ENCODE measurements around the gene PDIK1L. TPM values are rescaled to one million over a fixed set of nuclear protein-coding genes. Genes with fewer than 3 reads are reported as not detected.
A peak's percentile ranks its signal among the peaks of the same experiment; 100 is the strongest.

The PDIK1L gene
- total RNA-seq, 1 experiment from 2014 or later = 5.6 TPM

- TF ChIP-seq, protein P1, sequence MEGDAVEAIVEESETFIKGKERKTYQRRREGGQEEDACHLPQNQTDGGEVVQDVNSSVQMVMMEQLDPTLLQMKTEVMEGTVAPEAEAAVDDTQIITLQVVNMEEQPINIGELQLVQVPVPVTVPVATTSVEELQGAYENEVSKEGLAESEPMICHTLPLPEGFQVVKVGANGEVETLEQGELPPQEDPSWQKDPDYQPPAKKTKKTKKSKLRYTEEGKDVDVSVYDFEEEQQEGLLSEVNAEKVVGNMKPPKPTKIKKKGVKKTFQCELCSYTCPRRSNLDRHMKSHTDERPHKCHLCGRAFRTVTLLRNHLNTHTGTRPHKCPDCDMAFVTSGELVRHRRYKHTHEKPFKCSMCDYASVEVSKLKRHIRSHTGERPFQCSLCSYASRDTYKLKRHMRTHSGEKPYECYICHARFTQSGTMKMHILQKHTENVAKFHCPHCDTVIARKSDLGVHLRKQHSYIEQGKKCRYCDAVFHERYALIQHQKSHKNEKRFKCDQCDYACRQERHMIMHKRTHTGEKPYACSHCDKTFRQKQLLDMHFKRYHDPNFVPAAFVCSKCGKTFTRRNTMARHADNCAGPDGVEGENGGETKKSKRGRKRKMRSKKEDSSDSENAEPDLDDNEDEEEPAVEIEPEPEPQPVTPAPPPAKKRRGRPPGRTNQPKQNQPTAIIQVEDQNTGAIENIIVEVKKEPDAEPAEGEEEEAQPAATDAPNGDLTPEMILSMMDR (conservative IDR thresholded peaks at IDR 0.05) = peak; percentile 89
- Mint-ChIP-seq H3K36me3 (ENCODE audit: insufficient read depth in 1 of 3, low read depth in 3 of 3) (no peaks in the 10 kb centered on the region), H3K4me3 (no peak overlapping the region), H3K4me1 (no peaks in the 10 kb centered on the region), H3K27me3 (ENCODE audit: low read depth) (peaks cover 73% of the 10 kb centered on the region), H3K27ac (no peak overlapping the region), H3K9me3 (no peaks in the 10 kb centered on the region)
- Histone ChIP-seq H3K14ac (ENCODE audit: insufficient read depth, low read length) (no peak overlapping the region), H2AK5ac (ENCODE audit: insufficient read length, low read length) (no peak overlapping the region), H2BK20ac (ENCODE audit: low read depth, low read length, poor library complexity, severe bottlenecking) (no peak overlapping the region), H2AFZ (ENCODE audit: low read length) (no peak overlapping the region), H2BK15ac (ENCODE audit: low read depth, low read length) (no peak overlapping the region), H3K23ac (ENCODE audit: insufficient read length, low read depth, low read length) (no peak overlapping the region), H3K23me2 (ENCODE audit: insufficient read length, low read depth, low read length, poor library complexity, severe bottlenecking) (no peaks in the 10 kb centered on the region), H3T11ph (ENCODE audit: low read length) (no peak overlapping the region), H3K9me3 (ENCODE audit: control insufficient read depth, low read depth, low read length) (no peaks in the 10 kb centered on the region), H3K27ac (ENCODE audit: insufficient read length, low read depth, low read length) (no peak overlapping the region), H3K4ac (ENCODE audit: low read depth, low read length) (no peak overlapping the region), H2BK12ac (ENCODE audit: insufficient read length, low read depth, low read length) (no peak overlapping the region), H4K8ac (replicated peaks; ENCODE audit: insufficient read length, low read depth, low read length) (no peak overlapping the region), H4K91ac (ENCODE audit: insufficient read length, low read depth, low read length) (no peak overlapping the region), H4K20me1 (ENCODE audit: control insufficient read depth, insufficient read depth, insufficient read length) (no peaks in the 10 kb centered on the region), H3K27me3 (ENCODE audit: insufficient read depth, low read length) (peaks cover 1% of the 10 kb centered on the region; the same call in 1 of the 2 replicates), H2BK5ac (ENCODE audit: insufficient read length, low read length) (no peak overlapping the region), H2BK120ac (ENCODE audit: low read depth, low read length, poor library complexity, severe bottlenecking) (no peak overlapping the region), H3K4me2 (ENCODE audit: insufficient read depth, insufficient read length, low read length) (no peak overlapping the region), H3K18ac (ENCODE audit: insufficient read length, low read depth, low read length) (no peak overlapping the region), H3K79me1 (ENCODE audit: insufficient read depth, low read depth, low read length, poor library complexity, severe bottlenecking) (no peaks in the 10 kb centered on the region), H4K5ac (ENCODE audit: insufficient read length, low read depth, low read length) (no peak overlapping the region), H3K4me1 (ENCODE audit: insufficient read depth, low read length) (0 out of 2 replicates have a peak, but pooled peaks cover under 1% of the 10 kb centered on the region), H3K9ac (ENCODE audit: extremely low read depth, insufficient read length, low read length) (no peak overlapping the region), H3K56ac (ENCODE audit: insufficient read length, low read depth, low read length) (no peak overlapping the region), H3K79me2 (ENCODE audit: insufficient read depth, low read length) (no peaks in the 10 kb centered on the region)
- WGBS (ENCODE audit: extremely low coverage, insufficient read length, low lambda C conversion rate) = no CpG with 5 or more reads among the region's 19 CpGs
- DNase-seq = peak; percentile 88
Observed at GRCh38 chr1:26145041-26145959, 33.7 kb downstream of the PDIK1L start.
